Mesothelial cell of epicardium (in vitro differentiated cells): ENCODE data around the gene CBLB. TPM values are rescaled to one million over a fixed set of nuclear protein-coding genes. Genes with fewer than 3 reads are reported as not detected.

ENCODE experiments used
- DNase-seq, 2 experiments: peaks; one replicate each; pipeline ENCODE4 v3.0.0; 2021; ENCODE audit warnings: low spot score in 2 of 2; ENCODE audit not compliant: unreplicated experiment in 2 of 2
- H3K27ac Mint-ChIP-seq: 2 replicates; pipeline ENCODE4 v1.8.0; 2021; ENCODE audit warnings: mixed read lengths
- H3K27me3 Mint-ChIP-seq: 2 replicates; pipeline ENCODE4 v1.8.0; 2021; ENCODE audit warnings: low read depth, mixed read lengths
- H3K36me3 Mint-ChIP-seq: 2 replicates; pipeline ENCODE4 v1.8.0; 2021; ENCODE audit warnings: mixed read lengths
- H3K4me1 Mint-ChIP-seq: 2 replicates; pipeline ENCODE4 v1.8.0; 2021; ENCODE audit warnings: mixed read lengths
- H3K4me3 Mint-ChIP-seq: 2 replicates; pipeline ENCODE4 v1.8.0; 2021; ENCODE audit warnings: mild to moderate bottlenecking, moderate library complexity, mixed read lengths
- H3K9me3 Mint-ChIP-seq: 2 replicates; pipeline ENCODE4 v1.8.0; 2021; ENCODE audit warnings: mixed read lengths
- total RNA-seq: library from RNA; stranded (reverse); gene quantifications from 3 replicates; pipeline ENCODE4 v1.2.1, GENCODE V29; 2021
- TF ChIP-seq, protein P1 (sequence below): fragments of 200-600 bp; sonication (generic); IDR thresholded peaks from one replicate; pipeline ENCODE4 v1.5.0; 2021; ENCODE audit warnings: antibody characterized with exemption; ENCODE audit not compliant: unreplicated experiment

The CBLB gene
- total RNA-seq, 1 donor from 2014 or later: 116 TPM

- H3K4me1 Mint-ChIP-seq: peaks cover 8% of the 10 kb centered on the region
- peaks cover 45% of the 10 kb centered on the region for H3K36me3 Mint-ChIP-seq
- TF ChIP-seq, protein P1, sequence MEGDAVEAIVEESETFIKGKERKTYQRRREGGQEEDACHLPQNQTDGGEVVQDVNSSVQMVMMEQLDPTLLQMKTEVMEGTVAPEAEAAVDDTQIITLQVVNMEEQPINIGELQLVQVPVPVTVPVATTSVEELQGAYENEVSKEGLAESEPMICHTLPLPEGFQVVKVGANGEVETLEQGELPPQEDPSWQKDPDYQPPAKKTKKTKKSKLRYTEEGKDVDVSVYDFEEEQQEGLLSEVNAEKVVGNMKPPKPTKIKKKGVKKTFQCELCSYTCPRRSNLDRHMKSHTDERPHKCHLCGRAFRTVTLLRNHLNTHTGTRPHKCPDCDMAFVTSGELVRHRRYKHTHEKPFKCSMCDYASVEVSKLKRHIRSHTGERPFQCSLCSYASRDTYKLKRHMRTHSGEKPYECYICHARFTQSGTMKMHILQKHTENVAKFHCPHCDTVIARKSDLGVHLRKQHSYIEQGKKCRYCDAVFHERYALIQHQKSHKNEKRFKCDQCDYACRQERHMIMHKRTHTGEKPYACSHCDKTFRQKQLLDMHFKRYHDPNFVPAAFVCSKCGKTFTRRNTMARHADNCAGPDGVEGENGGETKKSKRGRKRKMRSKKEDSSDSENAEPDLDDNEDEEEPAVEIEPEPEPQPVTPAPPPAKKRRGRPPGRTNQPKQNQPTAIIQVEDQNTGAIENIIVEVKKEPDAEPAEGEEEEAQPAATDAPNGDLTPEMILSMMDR: no peak
- H3K9me3 Mint-ChIP-seq: peaks cover 20% of the 10 kb centered on the region
- no peak overlapping the region for H3K4me3 Mint-ChIP-seq
- no peak for DNase-seq
- H3K27me3 Mint-ChIP-seq: no peaks in the 10 kb centered on the region
- H3K27ac Mint-ChIP-seq: no peak overlapping the region
Observed at GRCh38 chr3:105758451-105758850, 110.4 kb downstream of the CBLB start.

GRCh38 chr3:105755121-105755886 lies 113.5 kb downstream of the CBLB start:
- no peak overlapping the region for H3K27ac Mint-ChIP-seq
- peaks cover 26% of the 10 kb centered on the region for H3K36me3 Mint-ChIP-seq
- H3K4me1 Mint-ChIP-seq: peaks cover 17% of the 10 kb centered on the region
- TF ChIP-seq, protein P1: no peak
- H3K27me3 Mint-ChIP-seq: no peaks in the 10 kb centered on the region
- no peak for DNase-seq
- H3K4me3 Mint-ChIP-seq: no peak overlapping the region
- no peaks in the 10 kb centered on the region for H3K9me3 Mint-ChIP-seq

DNA sequence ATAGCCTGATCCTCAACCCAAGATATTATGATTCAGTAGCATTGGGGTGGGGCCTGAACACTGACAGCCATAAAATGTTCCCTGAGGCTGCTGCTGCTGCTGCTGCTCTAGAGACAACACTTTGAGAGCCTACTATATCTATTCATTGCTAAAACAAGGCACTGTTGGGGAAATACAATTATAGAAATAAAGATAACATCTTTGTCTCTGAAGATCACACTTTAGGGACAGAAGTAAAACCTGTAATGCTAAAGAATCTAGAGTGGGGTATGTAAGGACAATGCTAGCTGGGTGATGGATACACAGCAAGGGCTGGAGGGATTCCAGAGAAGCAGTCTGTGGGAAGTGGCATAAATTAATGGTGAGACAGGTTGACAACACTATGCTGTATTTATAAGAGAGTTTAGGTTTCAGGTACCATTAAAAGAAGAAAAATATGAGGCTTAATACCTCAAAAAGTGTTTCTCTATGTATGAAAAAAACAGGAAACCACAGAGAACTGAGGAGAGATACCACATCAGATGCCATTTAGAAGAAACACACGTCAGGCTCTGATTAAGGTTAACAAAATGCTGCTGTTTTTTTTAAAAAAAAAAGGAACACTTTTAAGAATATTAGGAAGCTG lies 115.9 kb downstream of the CBLB start:
- Mint-ChIP-seq H3K4me1 (peaks cover 17% of the 10 kb centered on the region), H3K27ac (peak overlapping the region; percentile 75), H3K4me3 (no peak overlapping the region), H3K36me3 (peaks cover 10% of the 10 kb centered on the region), H3K9me3 (no peaks in the 10 kb centered on the region), H3K27me3 (no peaks in the 10 kb centered on the region)
- TF ChIP-seq, protein P1: no peak
- no peak for DNase-seq

- H3K27me3 Mint-ChIP-seq: no peaks in the 10 kb centered on the region
- H3K27ac Mint-ChIP-seq: no peak overlapping the region
- DNase-seq: no peak
- TF ChIP-seq, protein P1: no peak
- H3K9me3 Mint-ChIP-seq: no peaks in the 10 kb centered on the region
- H3K4me1 Mint-ChIP-seq: peaks cover 18% of the 10 kb centered on the region
- H3K36me3 Mint-ChIP-seq: peaks cover 29% of the 10 kb centered on the region
- H3K4me3 Mint-ChIP-seq: no peak overlapping the region
Observed at GRCh38 chr3:105747696-105748095, 121.1 kb downstream of the CBLB start.

DNA sequence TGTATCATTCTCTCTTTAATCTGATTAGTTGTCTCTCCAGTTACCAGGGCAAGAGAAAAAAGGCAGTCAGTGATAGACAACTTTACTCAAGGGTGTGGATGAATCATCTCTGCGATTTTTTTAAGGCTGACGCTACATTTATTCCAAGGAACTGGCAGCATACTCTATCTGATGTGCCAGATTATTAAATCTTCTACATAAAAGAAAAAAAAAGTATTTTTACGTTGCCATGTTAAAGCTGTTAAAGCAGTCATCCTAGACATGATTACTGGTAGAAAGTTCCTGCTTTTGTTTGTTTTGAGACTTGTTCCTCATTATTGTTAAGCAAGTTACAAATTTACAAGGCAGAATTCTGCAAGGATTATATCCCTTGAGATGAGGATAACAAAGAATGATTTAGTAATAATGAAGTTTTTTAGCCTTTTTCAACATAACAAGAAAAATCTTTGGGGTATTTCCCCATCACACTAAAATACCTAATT lies 121.7 kb downstream of the CBLB start:
- no peaks in the 10 kb centered on the region for H3K27me3 Mint-ChIP-seq
- no peak overlapping the region for H3K4me3 Mint-ChIP-seq
- H3K4me1 Mint-ChIP-seq: peaks cover 14% of the 10 kb centered on the region
- H3K36me3 Mint-ChIP-seq: peaks cover 29% of the 10 kb centered on the region
- DNase-seq: no peak
- no peak overlapping the region for H3K27ac Mint-ChIP-seq
- peaks cover under 1% of the 10 kb centered on the region for H3K9me3 Mint-ChIP-seq
- TF ChIP-seq, protein P1: no peak
